C4-2B (cell line): Measurements from ENCODE around the gene ECHS1.

Experiments
- H3K27ac ChIP-seq: fragments of 450-650 bp; 2 replicates; pipeline ENCODE4 v1.5.1; 2017
- CTCF ChIP-seq: fragments of 450-650 bp; conservative IDR thresholded peaks from 2 replicates; pipeline ENCODE4 v1.5.1; 2017; ENCODE audit warnings: mild to moderate bottlenecking
- ZFX ChIP-seq: fragments of 450-650 bp; IDR thresholded peaks from 2 replicates; pipeline ENCODE4 v1.6.1; 2017

The ECHS1 gene

GRCh38 chr10:133373174-133374090, at the start of gene ECHS1:
Gene ECHS1, minus strand, starts transcription at chr10:133373354. Its CDS starts 21 bp downstream, at chr10:133373333.
- TF ChIP-seq ZFX (peak; percentile 72; the same call in 1 of the 2 replicates), CTCF (no peak)
- peak within 1 kb of the TSS; percentile 80 for H3K27ac ChIP-seq

GRCh38 chr10:133422223-133422806, 49.2 kb upstream of the ECHS1 start:
- no peak for TF ChIP-seq CTCF
- TF ChIP-seq ZFX: no peak
- H3K27ac ChIP-seq: no peak overlapping the region

- TF ChIP-seq CTCF (no peak), ZFX (no peak)
- H3K27ac ChIP-seq: no peak overlapping the region
Measured at GRCh38 chr10:133421336-133422222, 48.4 kb upstream of the ECHS1 start.

- TF ChIP-seq CTCF (no peak), ZFX (no peak)
- no peak overlapping the region for H3K27ac ChIP-seq
Measured at GRCh38 chr10:133420579-133420978, 47.4 kb upstream of the ECHS1 start.

GRCh38 chr10:133420028-133420427, 46.9 kb upstream of the ECHS1 start:
- TF ChIP-seq ZFX (no peak), CTCF (no peak)
- H3K27ac ChIP-seq: no peak overlapping the region

GRCh38 chr10:133419211-133419950, 46.2 kb upstream of the ECHS1 start:
- H3K27ac ChIP-seq: no peak overlapping the region
- no peak for TF ChIP-seq CTCF
- TF ChIP-seq ZFX: no peak
